ENCODE data around the gene EFNB2. TPM values are rescaled to one million over a fixed set of nuclear protein-coding genes. Genes with fewer than 3 reads are reported as not detected.

Gene EFNB2
- polyA plus RNA-seq, 6 donors from 2014 or later = 0.12 to 0.33 (median 0.28) TPM; not detected in 3

DNA sequence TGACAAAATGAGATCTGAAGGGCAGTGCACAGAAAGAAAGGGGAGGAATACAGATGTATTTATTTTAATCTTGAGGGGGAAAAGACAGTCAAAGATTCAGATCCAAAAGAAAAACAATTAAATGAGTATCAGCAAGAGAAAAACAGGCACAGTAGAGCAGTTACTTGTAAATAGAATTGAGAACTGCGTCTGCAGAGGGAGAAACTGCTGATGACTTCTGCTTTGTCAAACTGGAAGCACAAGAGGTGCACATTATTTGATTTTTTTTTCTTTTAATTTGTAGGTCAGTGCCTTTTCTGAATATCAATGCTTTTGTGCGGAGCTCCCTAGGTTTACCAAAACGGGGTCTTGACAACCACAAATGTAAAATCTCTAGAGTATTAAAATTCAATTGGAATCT, 37.3 kb downstream of the EFNB2 start:
- ATAC-seq (ENCODE audit: low read depth in 2 of 2) = no peak
- Mint-ChIP-seq H3K4me1 (peaks cover 14 to 19% (median 18%) of the 10 kb centered on the region in 3 donors), H3K36me3 (peaks cover 0 to 6% of the 10 kb centered on the region in 2 donors), H3K4me3 (no peak overlapping the region), H3K27ac (no peak overlapping the region), H3K27me3 (peaks cover 50 to 60% (median 51%) of the 10 kb centered on the region in 3 donors), H3K9me3 (peaks cover 0 to 5% (median 0%) of the 10 kb centered on the region in 7 donors)
- DNase-seq = no peak

DNA sequence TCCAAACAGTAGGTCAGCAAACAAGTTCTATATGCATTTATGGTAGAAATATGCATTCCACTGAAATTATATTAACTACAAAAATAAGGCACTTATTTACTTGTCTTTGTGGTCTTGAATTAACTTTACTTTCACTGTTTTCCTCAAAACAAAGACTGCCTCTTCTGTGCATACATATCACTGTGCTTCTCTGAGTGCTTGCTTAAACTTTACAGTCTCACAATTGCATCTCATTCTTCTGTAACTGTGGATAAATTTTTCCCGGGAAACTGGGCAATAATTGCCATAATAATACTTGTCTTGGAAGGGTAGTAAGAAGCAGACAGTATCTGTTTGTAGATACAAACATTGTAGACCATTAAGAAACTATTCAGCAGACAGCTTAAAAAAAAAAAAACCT, 38.4 kb downstream of the EFNB2 start:
- Mint-ChIP-seq H3K9me3 (peaks cover 0 to 5% (median 0%) of the 10 kb centered on the region in 7 donors), H3K27me3 (peaks cover 55 to 66% (median 56%) of the 10 kb centered on the region in 3 donors), H3K4me1 (peaks cover 14 to 24% (median 20%) of the 10 kb centered on the region in 3 donors), H3K36me3 (peaks cover 0 to 6% of the 10 kb centered on the region in 2 donors), H3K27ac (no peak overlapping the region), H3K4me3 (no peak overlapping the region)
- ATAC-seq (ENCODE audit: low read depth in 2 of 2) (no peak), DNase-seq (no peak)

DNA sequence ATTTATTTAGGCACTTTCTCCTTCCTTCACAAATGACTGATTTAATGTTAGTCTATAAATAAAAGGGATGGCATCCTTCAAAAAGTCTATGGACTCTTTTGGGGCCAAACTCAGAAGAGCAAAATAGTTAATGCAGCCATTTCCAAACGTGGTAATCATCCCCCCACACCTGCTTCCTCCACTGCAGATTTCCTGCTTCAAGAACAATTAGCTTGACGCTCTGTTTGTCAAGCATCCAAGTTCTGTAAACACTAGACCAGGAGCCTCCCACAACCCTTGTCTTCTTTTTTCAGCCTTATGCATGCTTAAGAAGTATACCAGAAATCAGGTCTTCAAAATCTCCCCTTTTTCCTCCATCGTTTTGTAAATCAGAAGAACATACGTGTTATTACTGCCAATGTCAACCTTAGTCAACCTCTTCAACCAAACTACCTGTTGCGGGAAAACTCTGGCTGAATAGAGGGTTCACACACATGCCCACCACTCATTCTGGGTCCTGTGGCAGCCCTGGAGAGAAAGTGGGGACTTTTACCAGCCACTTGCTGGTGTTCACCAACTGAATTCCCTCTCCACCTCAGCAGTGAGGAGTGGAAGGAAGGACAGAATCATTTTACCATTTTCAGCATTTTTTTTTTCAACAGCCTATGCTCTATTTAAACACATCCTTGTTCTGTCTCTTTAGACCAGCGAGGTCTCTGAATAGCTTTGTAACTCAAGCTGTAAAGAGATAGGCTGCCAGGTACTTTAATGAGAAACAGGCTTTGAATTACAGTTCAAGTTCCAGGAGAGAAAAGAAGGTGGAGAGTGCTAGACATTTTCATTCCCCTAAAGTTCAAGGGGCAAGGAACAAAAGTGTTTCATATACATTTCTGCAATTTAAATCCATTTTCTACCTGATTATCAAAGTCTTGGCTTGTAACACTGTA, 39.1 kb downstream of the EFNB2 start:
- no peak for ATAC-seq (ENCODE audit: low read depth in 2 of 2)
- H3K9me3 Mint-ChIP-seq = peaks cover 0 to 5% (median 0%) of the 10 kb centered on the region in 7 donors
- H3K27ac Mint-ChIP-seq = peak overlapping the region in 1 of 6 donors; percentile 49
- peaks cover 63 to 73% (median 63%) of the 10 kb centered on the region in 3 donors for H3K27me3 Mint-ChIP-seq
- peaks cover 17 to 31% (median 24%) of the 10 kb centered on the region in 3 donors for H3K4me1 Mint-ChIP-seq
- no peak for DNase-seq
- peaks cover 0 to 6% of the 10 kb centered on the region in 2 donors for H3K36me3 Mint-ChIP-seq
- peak overlapping the region in 1 of 8 donors; percentile 0 for H3K4me3 Mint-ChIP-seq

DNA sequence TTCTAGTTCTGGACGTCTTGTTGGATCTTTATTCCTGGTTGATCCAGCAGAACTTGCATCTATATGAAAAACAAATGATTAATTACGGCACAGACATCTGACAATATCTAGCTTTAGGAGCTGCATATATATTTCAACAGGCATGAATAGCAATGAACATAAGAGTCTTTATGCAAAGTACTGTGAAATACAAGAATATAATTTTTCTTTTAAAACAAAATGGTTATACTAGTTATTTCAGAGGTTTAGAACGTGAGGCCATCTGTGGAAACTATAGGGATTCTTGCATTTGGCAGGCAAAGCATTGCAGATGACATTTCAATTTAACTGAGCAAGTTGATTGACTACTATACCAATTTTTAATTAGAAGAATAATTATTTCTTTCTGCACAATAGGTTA, 40.5 kb downstream of the EFNB2 start:
- H3K27me3 Mint-ChIP-seq = peaks cover 62 to 79% (median 76%) of the 10 kb centered on the region in 3 donors
- DNase-seq = no peak
- no peak overlapping the region for H3K4me3 Mint-ChIP-seq
- no peak for ATAC-seq (ENCODE audit: low read depth in 2 of 2)
- peaks cover 0 to 6% of the 10 kb centered on the region in 2 donors for H3K36me3 Mint-ChIP-seq
- H3K9me3 Mint-ChIP-seq = peaks cover 0 to 5% (median 0%) of the 10 kb centered on the region in 7 donors
- H3K4me1 Mint-ChIP-seq = peaks cover 20 to 40% (median 31%) of the 10 kb centered on the region in 3 donors
- H3K27ac Mint-ChIP-seq = no peak overlapping the region

DNA sequence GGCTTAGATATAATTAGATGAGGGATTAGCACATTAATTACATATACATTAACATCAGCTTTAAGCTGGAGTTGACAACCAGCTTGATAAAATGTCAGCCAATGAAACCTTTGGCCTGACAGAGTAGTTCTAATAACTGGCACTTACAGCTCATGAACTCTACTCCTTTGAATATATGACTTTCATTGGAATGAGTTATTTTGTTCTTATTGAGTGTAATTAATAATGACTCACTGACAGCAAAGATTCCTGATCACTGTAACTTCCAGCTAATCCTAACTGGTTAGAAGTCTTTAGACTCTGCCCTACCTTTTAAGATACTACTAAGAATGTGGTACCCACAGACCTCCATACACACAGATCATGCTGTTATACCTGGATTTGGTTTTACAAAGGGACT, 41.0 kb downstream of the EFNB2 start:
- Mint-ChIP-seq H3K9me3 (peaks cover 0 to 5% (median 0%) of the 10 kb centered on the region in 7 donors), H3K4me3 (no peak overlapping the region), H3K27ac (no peak overlapping the region), H3K27me3 (peaks cover 66 to 78% (median 76%) of the 10 kb centered on the region in 3 donors), H3K36me3 (peaks cover 0 to 6% of the 10 kb centered on the region in 2 donors), H3K4me1 (peaks cover 19 to 40% (median 31%) of the 10 kb centered on the region in 3 donors)
- ATAC-seq (ENCODE audit: low read depth in 2 of 2) (no peak), DNase-seq (no peak)

DNA sequence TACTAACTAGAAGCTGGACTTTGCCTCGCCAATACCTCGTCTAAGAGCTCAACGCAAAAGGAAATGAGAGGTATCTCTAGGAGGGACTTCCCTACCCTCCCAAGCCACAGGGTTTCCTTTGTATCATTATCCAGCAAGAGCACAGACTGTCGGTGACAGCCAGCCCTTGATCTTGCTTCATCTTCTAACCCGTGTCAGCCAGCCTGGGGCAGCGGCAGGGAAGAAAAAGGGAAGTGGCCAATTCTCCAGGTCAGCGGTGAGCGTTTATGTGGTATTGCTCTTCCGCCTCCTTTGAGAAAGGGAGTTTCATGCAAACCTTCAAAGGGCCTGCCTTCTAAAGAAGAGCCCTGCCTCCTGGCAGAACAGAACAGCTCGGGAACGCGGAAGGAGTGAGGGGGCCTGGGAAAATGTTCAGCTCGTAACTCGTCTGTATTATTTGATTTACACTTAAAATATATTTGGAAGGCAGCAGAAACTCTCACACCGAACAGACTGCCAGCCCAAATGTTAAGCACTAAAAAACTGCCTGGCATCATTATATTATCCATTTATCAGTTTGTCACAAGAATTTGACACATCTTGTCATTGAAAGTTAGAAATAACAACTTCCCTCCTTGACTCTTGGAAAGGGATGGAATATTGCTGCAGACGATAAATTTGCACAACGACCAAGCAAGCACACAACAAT, 41.8 kb downstream of the EFNB2 start:
- Mint-ChIP-seq H3K36me3 (peaks cover 0 to 6% of the 10 kb centered on the region in 2 donors), H3K4me3 (peak overlapping the region in 3 of 8 donors; percentile 7 to 60 (median 38)), H3K9me3 (peaks cover 0 to 5% (median 0%) of the 10 kb centered on the region in 7 donors), H3K27ac (peak overlapping the region in 1 of 6 donors; percentile 76), H3K27me3 (peaks cover 68 to 79% (median 75%) of the 10 kb centered on the region in 3 donors), H3K4me1 (peaks cover 19 to 40% (median 31%) of the 10 kb centered on the region in 3 donors)
- DNase-seq = peak; percentile 3
- peak; percentile 65 to 67 for ATAC-seq (ENCODE audit: low read depth in 2 of 2)

GRCh38 chr13:106492588-106493475, 42.6 kb downstream of the EFNB2 start:
- H3K4me3 Mint-ChIP-seq = peak overlapping the region in 3 of 8 donors; percentile 7 to 51 (median 40)
- peaks cover 19 to 40% (median 31%) of the 10 kb centered on the region in 3 donors for H3K4me1 Mint-ChIP-seq
- H3K27ac Mint-ChIP-seq = no peak overlapping the region
- H3K9me3 Mint-ChIP-seq = peaks cover 0 to 5% (median 0%) of the 10 kb centered on the region in 7 donors
- no peak for ATAC-seq (ENCODE audit: low read depth in 2 of 2)
- DNase-seq = no peak
- H3K36me3 Mint-ChIP-seq = peaks cover 0 to 6% of the 10 kb centered on the region in 2 donors
- H3K27me3 Mint-ChIP-seq = peaks cover 60 to 77% (median 67%) of the 10 kb centered on the region in 3 donors

GRCh38 chr13:106491928-106492587, 43.4 kb downstream of the EFNB2 start:
- DNase-seq (no peak), ATAC-seq (ENCODE audit: low read depth in 2 of 2) (no peak)
- Mint-ChIP-seq H3K27me3 (peaks cover 52 to 76% (median 59%) of the 10 kb centered on the region in 3 donors), H3K27ac (no peak overlapping the region), H3K9me3 (peaks cover 0 to 5% (median 0%) of the 10 kb centered on the region in 7 donors), H3K4me3 (peak overlapping the region in 4 of 8 donors; percentile 23 to 77 (median 47)), H3K4me1 (peaks cover 19 to 40% (median 31%) of the 10 kb centered on the region in 3 donors), H3K36me3 (peaks cover 0 to 6% of the 10 kb centered on the region in 2 donors)

GRCh38 chr13:106491463-106491862, 44.0 kb downstream of the EFNB2 start:
- Mint-ChIP-seq H3K9me3 (peaks cover 0 to 3% (median 0%) of the 10 kb centered on the region in 7 donors), H3K4me3 (peak overlapping the region in 7 of 8 donors; percentile 15 to 89 (median 64)), H3K27ac (peak overlapping the region in 1 of 6 donors; percentile 5), H3K27me3 (peaks cover 52 to 79% (median 64%) of the 10 kb centered on the region in 3 donors), H3K36me3 (peaks cover 0 to 5% of the 10 kb centered on the region in 2 donors), H3K4me1 (peaks cover 19 to 39% (median 29%) of the 10 kb centered on the region in 3 donors)
- DNase-seq (no peak), ATAC-seq (ENCODE audit: low read depth in 2 of 2) (no peak)

DNA sequence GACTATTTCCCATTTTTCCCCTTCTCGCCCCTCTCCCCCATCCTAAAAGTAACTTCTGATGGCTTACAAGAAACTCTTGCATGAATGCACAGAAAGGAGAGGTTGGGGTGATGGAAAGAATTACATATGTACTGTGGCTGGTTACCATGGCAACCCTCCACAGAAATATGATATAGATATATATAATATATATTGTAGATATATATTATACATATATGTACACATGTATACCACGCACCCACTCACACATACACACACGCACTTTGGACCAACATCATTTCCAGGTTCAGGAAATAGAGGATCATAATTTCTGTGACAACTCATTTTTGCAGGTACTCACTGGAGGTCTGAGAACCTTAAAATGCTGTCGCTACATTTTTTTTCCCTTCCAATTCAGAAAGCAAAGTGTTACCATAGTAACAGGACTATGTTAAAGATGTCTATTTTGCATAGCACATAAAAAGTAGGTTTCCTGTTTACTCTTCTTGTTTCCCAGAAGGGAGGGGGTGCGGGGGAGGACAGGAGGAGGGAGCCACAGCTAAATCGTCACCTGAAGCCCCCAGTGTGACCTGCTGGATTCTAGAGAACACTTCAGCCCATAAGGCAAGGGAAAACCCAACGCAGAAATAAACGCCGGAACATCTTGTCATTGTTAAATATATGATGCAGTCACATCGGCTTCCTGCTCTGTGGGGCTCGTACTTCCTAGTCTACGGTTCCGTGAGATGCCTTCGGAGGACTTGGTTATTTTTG, 44.7 kb downstream of the EFNB2 start:
- peak overlapping the region in 4 of 6 donors; percentile 1 to 92 (median 64) for H3K27ac Mint-ChIP-seq
- peaks cover 0 to 3% (median 0%) of the 10 kb centered on the region in 7 donors for H3K9me3 Mint-ChIP-seq
- H3K36me3 Mint-ChIP-seq = no peaks in the 10 kb centered on the region
- ATAC-seq (ENCODE audit: low read depth in 2 of 2) = peak; percentile 60 to 70
- H3K4me1 Mint-ChIP-seq = peaks cover 15 to 32% (median 22%) of the 10 kb centered on the region in 3 donors
- DNase-seq = peak; percentile 2
- H3K4me3 Mint-ChIP-seq = peak overlapping the region in 7 of 8 donors; percentile 46 to 89 (median 64)
- H3K27me3 Mint-ChIP-seq = peaks cover 52 to 79% (median 64%) of the 10 kb centered on the region in 3 donors

DNA sequence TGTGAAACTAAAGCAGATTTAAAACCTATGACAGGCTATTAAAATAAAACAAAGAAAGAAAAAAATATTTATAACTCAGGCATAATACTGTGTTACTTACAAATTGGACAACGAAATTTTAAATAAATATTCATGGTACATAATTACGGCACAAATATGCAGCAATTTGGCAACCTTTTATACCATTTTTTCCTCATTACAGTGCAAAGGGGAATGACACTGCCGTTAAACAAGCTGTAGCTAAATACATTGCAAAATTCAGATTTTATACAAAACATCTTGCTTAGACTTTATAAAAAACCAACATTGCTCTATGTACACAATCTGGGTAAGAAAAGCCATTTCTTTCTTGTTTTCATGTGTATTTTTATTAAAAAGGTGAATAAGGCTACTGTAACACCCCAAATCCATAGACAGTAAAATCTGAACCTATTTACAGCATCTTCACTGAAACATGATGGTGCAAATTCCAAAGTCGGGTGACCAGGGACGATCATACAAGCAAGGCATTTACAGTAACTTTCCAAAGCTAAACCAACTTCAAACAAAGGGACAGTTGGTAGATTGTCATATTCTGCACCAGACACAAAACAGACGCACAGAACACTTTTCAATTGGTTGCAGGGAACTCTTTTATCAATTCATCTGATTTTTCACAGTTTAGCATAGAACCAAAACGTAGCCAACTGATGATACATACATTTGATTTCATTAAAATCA, 45.5 kb downstream of the EFNB2 start:
- no peak for ATAC-seq (ENCODE audit: low read depth in 2 of 2)
- H3K36me3 Mint-ChIP-seq = no peaks in the 10 kb centered on the region
- H3K9me3 Mint-ChIP-seq = peaks cover 0 to 3% (median 0%) of the 10 kb centered on the region in 7 donors
- DNase-seq = no peak
- peaks cover 15 to 29% (median 22%) of the 10 kb centered on the region in 3 donors for H3K4me1 Mint-ChIP-seq
- peaks cover 52 to 82% (median 68%) of the 10 kb centered on the region in 3 donors for H3K27me3 Mint-ChIP-seq
- H3K27ac Mint-ChIP-seq = no peak overlapping the region
- H3K4me3 Mint-ChIP-seq = peak overlapping the region in 1 of 8 donors; percentile 17
